ENCODE data around the gene TMEM79. TPM values are rescaled to one million over a fixed set of nuclear protein-coding genes. Genes with fewer than 3 reads are reported as not detected.

TMEM79 gene, protein sequence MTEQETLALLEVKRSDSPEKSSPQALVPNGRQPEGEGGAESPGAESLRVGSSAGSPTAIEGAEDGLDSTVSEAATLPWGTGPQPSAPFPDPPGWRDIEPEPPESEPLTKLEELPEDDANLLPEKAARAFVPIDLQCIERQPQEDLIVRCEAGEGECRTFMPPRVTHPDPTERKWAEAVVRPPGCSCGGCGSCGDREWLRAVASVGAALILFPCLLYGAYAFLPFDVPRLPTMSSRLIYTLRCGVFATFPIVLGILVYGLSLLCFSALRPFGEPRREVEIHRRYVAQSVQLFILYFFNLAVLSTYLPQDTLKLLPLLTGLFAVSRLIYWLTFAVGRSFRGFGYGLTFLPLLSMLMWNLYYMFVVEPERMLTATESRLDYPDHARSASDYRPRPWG
- total RNA-seq = 10 to 100 TPM in 1 of 2 experiments, 1 to 10 TPM in 1; 9.1 to 11.0 TPM

DNA sequence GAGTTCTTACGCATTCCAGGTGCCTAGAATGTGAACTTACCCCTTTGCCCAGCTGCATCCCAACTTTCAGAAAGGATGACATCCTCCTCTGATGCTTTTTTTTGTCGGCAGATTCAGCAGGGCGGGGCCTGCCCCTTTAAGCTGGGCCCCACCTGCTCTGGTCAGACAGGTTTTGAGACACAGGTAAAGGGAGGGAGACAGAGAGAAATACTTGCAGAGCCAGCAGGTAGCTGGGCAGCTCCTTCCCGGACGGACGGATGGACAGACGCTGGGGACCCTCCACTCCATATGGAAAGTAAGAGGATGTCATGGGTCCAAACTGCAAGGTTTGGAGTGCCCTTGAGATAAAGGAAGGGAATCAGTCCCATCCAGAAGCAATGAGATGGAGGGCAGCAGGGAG is at the start of gene TMEM79:
Gene TMEM79, plus strand, starts transcription at position 214 of the 400 bp plus-strand sequence. CDS start 902 bp downstream, outside the sequence.
- Mint-ChIP-seq H3K4me1 (ENCODE audit: low read depth) (peaks cover 40% of the 10 kb centered on the region), H3K4me3 (peak within 1 kb of the TSS; percentile 90), H3K27ac (peak within 1 kb of the TSS; percentile 87), H3K36me3 (ENCODE audit: low read depth) (peaks cover 21% of the 10 kb centered on the region), H3K27me3 (ENCODE audit: low read depth) (no peaks in the 10 kb centered on the region), H3K9me3 (ENCODE audit: insufficient read depth) (no peaks in the 10 kb centered on the region)
- CTCF ChIA-PET = interaction anchor here (1.1 to 2.9 kb wide), 9 partner anchors 12 to 422 kb away, joined by 3 to 14 read pairs (median 3); partner anchors contain the start of gene GLMP
- POLR2A ChIA-PET = interaction anchor here (0.8 to 3.5 kb wide), 4 partner anchors 10 to 130 kb away, joined by 3 to 25 read pairs (median 12); partner anchors contain the start of genes CCT3, GLMP and PMF1
- no peak for ATAC-seq
- no peak for DNase-seq

GRCh38 chr1:156236164-156236563 is 48.0 kb upstream of the TMEM79 start:
- POLR2A ChIA-PET = no interaction called here
- no peaks in the 10 kb centered on the region for H3K9me3 Mint-ChIP-seq (ENCODE audit: insufficient read depth)
- no peak overlapping the region for H3K4me3 Mint-ChIP-seq
- H3K27ac Mint-ChIP-seq = no peak overlapping the region
- peaks cover 32% of the 10 kb centered on the region for H3K36me3 Mint-ChIP-seq (ENCODE audit: low read depth)
- H3K27me3 Mint-ChIP-seq (ENCODE audit: low read depth) = no peaks in the 10 kb centered on the region
- DNase-seq (no peak), ATAC-seq (no peak)
- peaks cover 1% of the 10 kb centered on the region for H3K4me1 Mint-ChIP-seq (ENCODE audit: low read depth)
- CTCF ChIA-PET = interaction anchor here (2.4 kb wide), 1 partner anchor 11 kb away, joined by 6 read pairs; no protein-coding TSS in a partner anchor

- DNase-seq (no peak), ATAC-seq (no peak)
- no peaks in the 10 kb centered on the region for H3K27me3 Mint-ChIP-seq (ENCODE audit: low read depth)
- CTCF ChIA-PET = interaction anchor here (0.5 to 2.4 kb wide), 5 partner anchors 9 to 93 kb away, joined by 3 to 6 read pairs (median 3); no protein-coding TSS in a partner anchor
- no peaks in the 10 kb centered on the region for H3K9me3 Mint-ChIP-seq (ENCODE audit: insufficient read depth)
- no peak overlapping the region for H3K27ac Mint-ChIP-seq
- POLR2A ChIA-PET = interaction anchor here (0.9 kb wide), 1 partner anchor 44 kb away, joined by 3 read pairs; the partner anchor contains the start of gene SMG5
- H3K36me3 Mint-ChIP-seq (ENCODE audit: low read depth) = peaks cover 32% of the 10 kb centered on the region
- H3K4me1 Mint-ChIP-seq (ENCODE audit: low read depth) = peaks cover 6% of the 10 kb centered on the region
- H3K4me3 Mint-ChIP-seq = no peak overlapping the region
These were observed 45.9 kb upstream of the TMEM79 start for GRCh38 chr1:156238248-156238647.

- no peaks in the 10 kb centered on the region for H3K27me3 Mint-ChIP-seq (ENCODE audit: low read depth)
- no peak for ATAC-seq
- H3K27ac Mint-ChIP-seq = peak overlapping the region; percentile 7
- no peak for DNase-seq
- no peak overlapping the region for H3K4me3 Mint-ChIP-seq
- ChIA-PET POLR2A (no interaction called here), CTCF (interaction anchor here (1.0 kb wide), 1 partner anchor 18 kb away, joined by 4 read pairs; no protein-coding TSS in a partner anchor)
- peaks cover 21% of the 10 kb centered on the region for H3K36me3 Mint-ChIP-seq (ENCODE audit: low read depth)
- peaks cover 33% of the 10 kb centered on the region for H3K4me1 Mint-ChIP-seq (ENCODE audit: low read depth)
- no peaks in the 10 kb centered on the region for H3K9me3 Mint-ChIP-seq (ENCODE audit: insufficient read depth)
These were observed 42.8 kb upstream of the TMEM79 start for GRCh38 chr1:156241311-156241811.

DNA sequence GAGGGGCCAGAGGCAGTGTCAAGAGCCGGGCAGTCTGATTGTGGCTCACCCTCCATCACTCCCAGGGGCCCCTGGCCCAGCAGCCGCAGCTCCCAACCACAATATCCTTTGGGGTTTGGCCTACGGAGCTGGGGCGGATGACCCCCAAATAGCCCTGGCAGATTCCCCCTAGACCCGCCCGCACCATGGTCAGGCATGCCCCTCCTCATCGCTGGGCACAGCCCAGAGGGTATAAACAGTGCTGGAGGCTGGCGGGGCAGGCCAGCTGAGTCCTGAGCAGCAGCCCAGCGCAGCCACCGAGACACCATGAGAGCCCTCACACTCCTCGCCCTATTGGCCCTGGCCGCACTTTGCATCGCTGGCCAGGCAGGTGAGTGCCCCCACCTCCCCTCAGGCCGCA is 42.2 kb upstream of the TMEM79 start, which contains the start of gene BGLAP:
Gene BGLAP, plus strand, starts transcription at position 259 of the 400 bp plus-strand sequence. Its CDS starts 48 bp downstream, at position 307.
- ATAC-seq = no peak
- DNase-seq = no peak
- Mint-ChIP-seq H3K27ac (peak within 1 kb of the TSS; percentile 39), H3K36me3 (ENCODE audit: low read depth) (peaks cover 17% of the 10 kb centered on the region), H3K27me3 (ENCODE audit: low read depth) (no peaks in the 10 kb centered on the region), H3K9me3 (ENCODE audit: insufficient read depth) (no peaks in the 10 kb centered on the region), H3K4me1 (ENCODE audit: low read depth) (peaks cover 34% of the 10 kb centered on the region), H3K4me3 (no peak within 1 kb of the TSS)
- POLR2A ChIA-PET = no interaction called here
- CTCF ChIA-PET = interaction anchor here (1.0 kb wide), 1 partner anchor 18 kb away, joined by 4 read pairs; no protein-coding TSS in a partner anchor

- POLR2A ChIA-PET = no interaction called here
- no peak for ATAC-seq
- H3K27me3 Mint-ChIP-seq (ENCODE audit: low read depth) = no peaks in the 10 kb centered on the region
- H3K27ac Mint-ChIP-seq = no peak overlapping the region
- H3K9me3 Mint-ChIP-seq (ENCODE audit: insufficient read depth) = no peaks in the 10 kb centered on the region
- CTCF ChIA-PET = interaction anchor here (0.9 kb wide), 1 partner anchor 76 kb away, joined by 3 read pairs; no protein-coding TSS in a partner anchor
- H3K4me1 Mint-ChIP-seq (ENCODE audit: low read depth) = peaks cover 34% of the 10 kb centered on the region
- H3K4me3 Mint-ChIP-seq = no peak overlapping the region
- no peak for DNase-seq
- peaks cover 14% of the 10 kb centered on the region for H3K36me3 Mint-ChIP-seq (ENCODE audit: low read depth)
These were observed 41.4 kb upstream of the TMEM79 start for GRCh38 chr1:156242738-156243137.

DNA sequence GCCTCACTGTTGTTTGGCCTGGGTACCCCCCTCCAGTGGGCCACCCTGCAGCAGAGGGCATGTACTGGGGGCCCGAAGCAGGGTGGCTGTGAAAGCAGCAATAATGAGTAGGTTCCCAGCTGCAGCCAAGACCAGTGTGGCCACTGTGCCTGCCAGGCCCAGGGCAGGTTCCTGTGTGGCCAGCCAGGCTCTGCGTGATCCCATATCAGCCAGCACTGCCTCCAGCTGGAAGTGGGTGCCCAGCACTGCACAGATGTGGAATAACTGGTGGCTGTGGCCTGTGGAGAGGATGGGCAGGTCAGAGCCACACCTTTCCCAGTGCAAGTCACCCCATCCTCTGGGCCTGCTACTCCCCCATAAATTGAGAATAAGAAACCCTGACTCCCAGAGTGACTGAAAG is 40.0 kb upstream of the TMEM79 start:
- no peak for DNase-seq
- ATAC-seq = no peak
- no peak overlapping the region for H3K27ac Mint-ChIP-seq
- peaks cover 7% of the 10 kb centered on the region for H3K36me3 Mint-ChIP-seq (ENCODE audit: low read depth)
- H3K4me3 Mint-ChIP-seq = no peak overlapping the region
- no peaks in the 10 kb centered on the region for H3K9me3 Mint-ChIP-seq (ENCODE audit: insufficient read depth)
- ChIA-PET POLR2A (interaction anchor here (2.4 to 3.1 kb wide), 2 partner anchors 31 to 38 kb away, joined by 10 to 12 read pairs; partner anchors contain the start of genes PMF1 and SMG5), CTCF (interaction anchor here (0.6 kb wide), 1 partner anchor 276 kb away, joined by 3 read pairs; no protein-coding TSS in a partner anchor)
- H3K27me3 Mint-ChIP-seq (ENCODE audit: low read depth) = no peaks in the 10 kb centered on the region
- peaks cover 34% of the 10 kb centered on the region for H3K4me1 Mint-ChIP-seq (ENCODE audit: low read depth)

- CTCF ChIA-PET = interaction anchor here (0.6 to 2.1 kb wide), 2 partner anchors 148 to 275 kb away, joined by 3 to 8 read pairs; no protein-coding TSS in a partner anchor
- no peaks in the 10 kb centered on the region for H3K27me3 Mint-ChIP-seq (ENCODE audit: low read depth)
- POLR2A ChIA-PET = interaction anchor here (1.4 to 3.1 kb wide), 3 partner anchors 14 to 38 kb away, joined by 5 to 12 read pairs (median 10); partner anchors contain the start of genes PMF1 and SMG5
These were observed 39.4 kb upstream of the TMEM79 start for GRCh38 chr1:156244712-156245111.

DNA sequence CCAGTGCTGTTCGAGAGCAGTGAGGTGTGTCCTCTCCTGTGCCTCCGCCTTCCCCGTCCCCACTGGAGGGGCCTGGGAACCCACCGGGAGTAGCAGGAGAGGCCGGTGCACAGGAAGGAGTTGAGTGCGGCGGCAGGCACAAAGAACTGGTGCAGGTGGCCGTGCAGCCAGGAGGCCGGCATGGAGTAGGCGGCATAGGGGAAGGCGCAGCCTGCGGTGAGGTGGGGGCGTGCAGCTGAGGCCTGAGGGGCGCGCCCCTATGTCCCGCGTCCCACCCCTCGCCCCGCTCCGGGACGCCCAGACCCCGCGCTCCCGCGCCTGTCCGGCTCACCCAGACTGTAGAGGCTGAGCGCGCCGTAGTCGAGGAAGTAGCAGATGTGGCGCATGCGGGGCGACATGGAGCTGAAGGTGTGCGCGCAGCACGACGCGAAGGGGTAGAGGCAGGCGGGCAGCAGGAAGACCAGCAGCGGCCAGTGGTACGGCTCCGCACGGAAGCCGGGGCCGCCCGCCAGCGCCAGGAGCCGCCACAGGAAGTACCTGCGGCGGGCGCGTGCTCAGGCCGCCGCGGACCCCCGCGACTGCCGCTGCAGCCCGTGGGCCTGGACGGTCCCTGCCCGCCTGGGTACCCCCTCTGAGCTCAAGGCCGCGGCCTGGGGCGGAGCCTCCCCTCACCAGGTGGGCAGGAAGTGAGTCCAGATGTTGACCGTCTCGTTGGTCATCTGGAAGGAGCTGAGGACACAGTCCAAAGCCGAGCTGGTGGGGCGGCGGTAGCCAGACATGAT is 38.5 kb upstream of the TMEM79 start:
- Mint-ChIP-seq H3K27ac (peak overlapping the region; percentile 93), H3K9me3 (ENCODE audit: insufficient read depth) (no peaks in the 10 kb centered on the region), H3K4me3 (peak overlapping the region; percentile 75), H3K4me1 (ENCODE audit: low read depth) (peaks cover 37% of the 10 kb centered on the region), H3K27me3 (ENCODE audit: low read depth) (no peaks in the 10 kb centered on the region), H3K36me3 (ENCODE audit: low read depth) (peaks cover 9% of the 10 kb centered on the region)
- ChIA-PET CTCF (interaction anchor here (0.6 to 2.4 kb wide), 11 partner anchors 11 to 149 kb away, joined by 3 to 9 read pairs (median 3); no protein-coding TSS in a partner anchor), POLR2A (interaction anchor here (0.6 to 3.1 kb wide), 8 partner anchors 12 to 1099 kb away, joined by 3 to 12 read pairs (median 4); partner anchors contain the start of genes PMF1 and SMG5)
- ATAC-seq (peak; percentile 82), DNase-seq (peak; percentile 65)

More at GRCh38 chr1:156244712-156245111, 39.4 kb upstream of the TMEM79 start:
- ATAC-seq (no peak), DNase-seq (no peak)
- H3K9me3 Mint-ChIP-seq (ENCODE audit: insufficient read depth) = no peaks in the 10 kb centered on the region
- H3K4me1 Mint-ChIP-seq (ENCODE audit: low read depth) = peaks cover 34% of the 10 kb centered on the region
- peak overlapping the region; percentile 93 for H3K27ac Mint-ChIP-seq
- peak overlapping the region; percentile 75 for H3K4me3 Mint-ChIP-seq
- peaks cover 9% of the 10 kb centered on the region for H3K36me3 Mint-ChIP-seq (ENCODE audit: low read depth)

GRCh38 chr1:156246241-156246780 is 37.8 kb upstream of the TMEM79 start:
- H3K4me1 Mint-ChIP-seq (ENCODE audit: low read depth) = peaks cover 43% of the 10 kb centered on the region
- no peaks in the 10 kb centered on the region for H3K27me3 Mint-ChIP-seq (ENCODE audit: low read depth)
- ChIA-PET POLR2A (interaction anchor here (0.9 to 3.1 kb wide), 7 partner anchors 11 to 98 kb away, joined by 3 to 12 read pairs (median 4); partner anchors contain the start of genes PMF1 and SMG5), CTCF (interaction anchor here (0.6 to 2.4 kb wide), 11 partner anchors 10 to 150 kb away, joined by 3 to 9 read pairs (median 3); no protein-coding TSS in a partner anchor)
- H3K4me3 Mint-ChIP-seq = no peak overlapping the region
- no peak for DNase-seq
- H3K9me3 Mint-ChIP-seq (ENCODE audit: insufficient read depth) = no peaks in the 10 kb centered on the region
- peaks cover 10% of the 10 kb centered on the region for H3K36me3 Mint-ChIP-seq (ENCODE audit: low read depth)
- H3K27ac Mint-ChIP-seq = peak overlapping the region; percentile 63
- ATAC-seq = no peak

Measured in activated CD8-positive, alpha-beta T cell treated with anti-CD3 and anti-CD28 coated beads, Interleukin-2, amount 10 ng/mL, durations not matched to agents 7 days and 5 days (primary cell).